H7 (cell line): Measurements from ENCODE around the gene FAM53A. TPM values are rescaled to one million over a fixed set of nuclear protein-coding genes. Genes with fewer than 3 reads are reported as not detected.
A peak's percentile ranks its signal among the peaks of the same experiment; 100 is the strongest.

Source experiments
- DNase-seq: peaks from one replicate; pipeline ENCODE4 v3.0.0; 2012
- H3K27me3 ChIP-seq: 2 replicates; pipeline ENCODE4 v1.6.0; 2011; ENCODE audit warnings: mild to moderate bottlenecking, low read length; ENCODE audit not compliant: control insufficient read depth, insufficient read depth
- H3K36me3 ChIP-seq: replicated peaks from 2 replicates; pipeline ENCODE4 v1.5.1; 2011; ENCODE audit warnings: low read length; ENCODE audit not compliant: control insufficient read depth, insufficient read depth
- H3K4me3 ChIP-seq: 2 replicates; pipeline ENCODE4 v1.5.1; 2011; ENCODE audit warnings: low read depth, mild to moderate bottlenecking, control low read depth, low read length, moderate library complexity; ENCODE audit not compliant: insufficient read depth
- total RNA-seq: library from RNA; depleted of rRNA; stranded (reverse); fragments of >200 nt; shearing (Covaris generic); gene quantifications from 2 replicates; pipeline ENCODE4 v1.2.3, GENCODE V29; 2014

The FAM53A gene
- total RNA-seq, 1 experiment from 2014 or later, result 7.4 TPM

DNA sequence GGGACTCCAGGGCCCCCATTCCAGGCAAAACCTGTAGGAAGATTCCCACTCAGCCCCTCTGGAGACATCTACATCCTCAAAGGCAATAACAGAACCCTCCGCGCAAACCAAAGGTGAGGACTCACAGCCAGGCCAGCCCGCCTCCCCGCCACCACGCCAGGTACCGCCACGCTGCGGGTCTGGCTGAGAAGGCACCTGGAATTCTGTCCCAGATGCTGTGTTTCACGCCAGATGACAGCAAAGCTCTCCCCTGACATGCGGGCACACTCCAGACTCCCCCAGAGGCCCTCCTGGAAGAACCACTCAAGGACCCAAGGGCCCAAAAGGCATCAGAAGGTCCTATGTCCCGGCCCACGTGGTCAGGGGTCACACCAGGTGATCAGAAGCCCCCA, 59.6 kb downstream of the FAM53A start:
- H3K4me3 ChIP-seq, result no peak overlapping the region
- no peaks in the 10 kb centered on the region for H3K27me3 ChIP-seq
- peak; percentile 68 for DNase-seq
- H3K36me3 ChIP-seq, result no peaks in the 10 kb centered on the region

GRCh38 chr4:1623821-1624518, 60.1 kb downstream of the FAM53A start:
- Histone ChIP-seq H3K36me3 (no peaks in the 10 kb centered on the region), H3K27me3 (no peaks in the 10 kb centered on the region), H3K4me3 (no peak overlapping the region)
- DNase-seq, result peak; percentile 71

GRCh38 chr4:1623400-1623799, 60.7 kb downstream of the FAM53A start:
- H3K27me3 ChIP-seq, result no peaks in the 10 kb centered on the region
- no peak for DNase-seq
- no peak overlapping the region for H3K4me3 ChIP-seq
- H3K36me3 ChIP-seq, result no peaks in the 10 kb centered on the region

- Histone ChIP-seq H3K36me3 (no peaks in the 10 kb centered on the region), H3K27me3 (no peaks in the 10 kb centered on the region), H3K4me3 (no peak overlapping the region)
- no peak for DNase-seq
Measured at GRCh38 chr4:1622956-1623355, 61.2 kb downstream of the FAM53A start.

- H3K36me3 ChIP-seq, result no peaks in the 10 kb centered on the region
Measured at GRCh38 chr4:1622238-1622637, 61.9 kb downstream of the FAM53A start.

GRCh38 chr4:1621526-1621925, 62.6 kb downstream of the FAM53A start:
- no peak for DNase-seq
- H3K36me3 ChIP-seq, result no peaks in the 10 kb centered on the region
- H3K4me3 ChIP-seq, result no peak overlapping the region
- H3K27me3 ChIP-seq, result no peaks in the 10 kb centered on the region

More at GRCh38 chr4:1622238-1622637, 61.9 kb downstream of the FAM53A start:
- no peaks in the 10 kb centered on the region for H3K27me3 ChIP-seq
- no peak overlapping the region for H3K4me3 ChIP-seq
- DNase-seq, result no peak

DNA sequence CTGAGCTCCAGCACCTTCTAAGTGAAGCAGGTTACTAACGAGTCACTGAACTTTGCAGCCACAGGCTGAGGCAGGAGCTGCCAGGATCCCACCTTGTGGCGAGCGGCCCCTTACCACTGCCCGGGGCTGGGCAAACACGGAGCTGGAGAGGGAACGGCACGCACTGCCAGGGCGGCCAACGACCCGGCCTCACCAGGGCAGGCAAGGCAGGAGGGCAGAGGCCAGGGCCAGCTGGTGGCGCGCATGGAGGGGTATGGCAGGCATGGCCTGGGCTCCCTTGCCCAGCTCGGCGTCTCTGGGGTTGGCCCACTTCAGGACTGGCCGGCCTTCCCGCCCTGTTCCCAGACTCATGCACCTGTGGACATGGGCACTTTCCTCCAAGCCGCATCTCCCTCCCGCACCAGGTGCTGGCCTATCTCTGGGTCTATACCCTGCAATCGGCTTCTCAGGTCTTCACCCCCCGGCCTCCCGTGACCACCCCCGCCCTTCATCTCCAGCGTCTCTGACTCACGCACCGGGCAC, 64.9 kb downstream of the FAM53A start:
- H3K36me3 ChIP-seq, result no peaks in the 10 kb centered on the region
- no peak for DNase-seq
- no peaks in the 10 kb centered on the region for H3K27me3 ChIP-seq
- no peak overlapping the region for H3K4me3 ChIP-seq

DNA sequence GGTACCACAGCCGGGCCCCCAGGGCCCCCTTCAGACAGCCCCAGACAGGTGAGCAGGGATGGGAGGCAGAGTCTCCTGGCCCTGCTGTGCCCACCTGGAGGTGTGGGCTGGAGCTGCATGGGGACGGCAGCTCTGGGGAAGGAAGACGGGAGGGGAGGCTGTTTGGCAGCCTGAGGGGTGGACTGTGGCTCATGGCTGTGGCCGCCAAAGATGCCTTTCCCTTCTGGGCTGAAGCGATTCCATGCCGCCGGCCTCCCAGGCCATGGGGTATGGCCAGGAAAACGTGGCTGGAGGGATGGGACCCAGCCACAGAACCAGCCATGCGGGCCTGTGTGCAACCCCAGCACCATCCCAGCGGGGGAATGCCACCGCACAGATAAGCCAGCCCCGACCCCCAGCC, 65.7 kb downstream of the FAM53A start:
- no peaks in the 10 kb centered on the region for H3K36me3 ChIP-seq
- no peak for DNase-seq
- no peaks in the 10 kb centered on the region for H3K27me3 ChIP-seq
- no peak overlapping the region for H3K4me3 ChIP-seq

GRCh38 chr4:1616557-1616930, 67.6 kb downstream of the FAM53A start:
- H3K27me3 ChIP-seq, result no peaks in the 10 kb centered on the region
- H3K4me3 ChIP-seq, result no peak overlapping the region
- H3K36me3 ChIP-seq, result no peaks in the 10 kb centered on the region
- no peak for DNase-seq

- Histone ChIP-seq H3K27me3 (no peaks in the 10 kb centered on the region), H3K4me3 (no peak overlapping the region)
- DNase-seq, result no peak
Measured at GRCh38 chr4:1615786-1616556, 68.1 kb downstream of the FAM53A start.

GRCh38 chr4:1614854-1615595, 69.1 kb downstream of the FAM53A start:
- H3K27me3 ChIP-seq, result no peaks in the 10 kb centered on the region
- H3K4me3 ChIP-seq, result no peak overlapping the region
- H3K36me3 ChIP-seq, result no peaks in the 10 kb centered on the region
- DNase-seq, result no peak

More at GRCh38 chr4:1615786-1616556, 68.1 kb downstream of the FAM53A start:
- H3K36me3 ChIP-seq, result no peaks in the 10 kb centered on the region

DNA sequence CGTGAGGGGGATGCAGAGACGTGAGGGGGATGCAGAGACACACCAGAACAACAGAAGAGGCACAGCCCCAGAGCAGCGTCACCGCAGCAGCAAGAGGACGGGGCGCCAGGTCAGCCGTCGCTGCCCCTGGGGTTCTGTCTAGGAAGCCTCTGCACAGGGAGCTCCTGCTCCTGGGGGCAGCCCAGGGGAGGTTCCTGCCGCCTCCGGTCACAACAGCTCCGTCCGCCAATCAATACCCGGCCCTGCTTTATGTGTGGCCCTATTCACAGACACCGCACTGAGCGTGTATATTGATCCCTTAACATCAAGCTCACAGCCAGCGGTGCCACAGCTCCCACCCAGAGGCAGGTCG, 69.6 kb downstream of the FAM53A start:
- no peaks in the 10 kb centered on the region for H3K27me3 ChIP-seq
- no peak overlapping the region for H3K4me3 ChIP-seq
- H3K36me3 ChIP-seq, result no peaks in the 10 kb centered on the region
- DNase-seq, result no peak

GRCh38 chr4:1614049-1614448, 70.1 kb downstream of the FAM53A start:
- no peak for DNase-seq
- no peak overlapping the region for H3K4me3 ChIP-seq
- no peaks in the 10 kb centered on the region for H3K27me3 ChIP-seq
- H3K36me3 ChIP-seq, result no peaks in the 10 kb centered on the region

GRCh38 chr4:1613099-1613495, 71.0 kb downstream of the FAM53A start:
- DNase-seq, result peak; percentile 44
- H3K27me3 ChIP-seq, result no peaks in the 10 kb centered on the region
- H3K4me3 ChIP-seq, result no peak overlapping the region
- H3K36me3 ChIP-seq, result no peaks in the 10 kb centered on the region
